ENCODE measurements around the gene SEPTIN1. TPM values are rescaled to one million over a fixed set of nuclear protein-coding genes. Genes with fewer than 3 reads are reported as not detected.
A peak's percentile ranks its signal among the peaks of the same experiment; 100 is the strongest.

SEPTIN1 gene
- total and polyA plus RNA-seq, 2 of the 13 experiments (the other 11 are each of a cell fraction or from before 2014, with no cell fraction given): 0.18 to 0.67 TPM

- no peak for TF ChIP-seq ZNF274 (CRISPR knock-in tag; IDR thresholded peaks at IDR 0.05)
- peak; percentile 7; the same call in 1 of the 2 replicates for TF ChIP-seq GABPA (IDR thresholded peaks at IDR 0.05; ENCODE audit: low read depth, low read length)
- TF ChIP-seq GABPA (CRISPR knock-in tag; IDR thresholded peaks at IDR 0.05; ENCODE audit: low read depth): peak; percentile 80
- TF ChIP-seq SALL2 (CRISPR knock-in tag; IDR thresholded peaks at IDR 0.05): no peak
- peak; percentile 84 for TF ChIP-seq PATZ1 (CRISPR knock-in tag; IDR thresholded peaks at IDR 0.05)
- 0 out of 2 replicates have a peak, but pooled peaks have one; percentile 47 for TF ChIP-seq ZNF614 (CRISPR knock-in tag; IDR thresholded peaks at IDR 0.05; ENCODE audit: borderline replicate concordance)
- TF ChIP-seq ZC3H4 (CRISPR knock-in tag; IDR thresholded peaks at IDR 0.05; ENCODE audit: borderline replicate concordance): no peak
- peak; percentile 34 for TF ChIP-seq SMC3 (IDR thresholded peaks at IDR 0.05; ENCODE audit: low read length)
- TF ChIP-seq KLF16 (CRISPR knock-in tag; IDR thresholded peaks at IDR 0.05): no peak
- TF ChIP-seq TOPORS (CRISPR knock-in tag; IDR thresholded peaks at IDR 0.05): peak; percentile 53; the same call in 1 of the 2 replicates
- no peak for TF ChIP-seq RNF2 (conservative IDR thresholded peaks at IDR 0.05; ENCODE audit: low read depth)
- TF ChIP-seq MEIS2 (CRISPR knock-in tag; IDR thresholded peaks at IDR 0.05): no peak
- TF ChIP-seq STAG1 (CRISPR knock-in tag; IDR thresholded peaks at IDR 0.05): peak; percentile 59
- TF ChIP-seq BRF2 (CRISPR knock-in tag; IDR thresholded peaks at IDR 0.05): 0 out of 2 replicates have a peak, but pooled peaks have one; percentile 44
- TF ChIP-seq GABPB1 (CRISPR knock-in tag; IDR thresholded peaks at IDR 0.05): peak; percentile 52; the same call in 1 of the 2 replicates
- peak; percentile 66 for TF ChIP-seq ZNF574 (CRISPR knock-in tag; IDR thresholded peaks at IDR 0.05)
- TF ChIP-seq ZFX (CRISPR knock-in tag; IDR thresholded peaks at IDR 0.05; ENCODE audit: low read depth): peak; percentile 33; the same call in 1 of the 2 replicates
- no peak for TF ChIP-seq ZNF503 (CRISPR knock-in tag; IDR thresholded peaks at IDR 0.05)
- 0 out of 2 replicates have a peak, but pooled peaks have one; percentile 35 for TF ChIP-seq ZNF782 (CRISPR knock-in tag; IDR thresholded peaks at IDR 0.05; ENCODE audit: borderline replicate concordance)
- TF ChIP-seq ZFP90 (CRISPR knock-in tag; IDR thresholded peaks at IDR 0.05; ENCODE audit: borderline replicate concordance): 0 out of 2 replicates have a peak, but pooled peaks have one; percentile 21
- TF ChIP-seq RXRB (CRISPR knock-in tag; IDR thresholded peaks at IDR 0.05; ENCODE audit: borderline replicate concordance): peak; percentile 44; the same call in 1 of the 2 replicates
- peak; percentile 47 for TF ChIP-seq ELF3 (CRISPR knock-in tag; IDR thresholded peaks at IDR 0.05)
These were observed 29.6 kb downstream of the SEPTIN1 start (continued) for GRCh38 chr16:30352488-30353401.
